SIG-M5 (cell line): Measurements from ENCODE around the gene CHURC1.

Source experiments
- DNase-seq: peaks from one replicate; lab custom pipeline; 2025; lab: John Stamatoyannopoulos, UW

Gene CHURC1

GRCh38 chr14:64938972-64939816 lies 24.9 kb downstream of the CHURC1 start:
- no peak for DNase-seq

GRCh38 chr14:64939817-64940190 lies 25.5 kb downstream of the CHURC1 start:
- no peak for DNase-seq

- no peak for DNase-seq
Measured at GRCh38 chr14:64940336-64940910, 26.2 kb downstream of the CHURC1 start.

DNA sequence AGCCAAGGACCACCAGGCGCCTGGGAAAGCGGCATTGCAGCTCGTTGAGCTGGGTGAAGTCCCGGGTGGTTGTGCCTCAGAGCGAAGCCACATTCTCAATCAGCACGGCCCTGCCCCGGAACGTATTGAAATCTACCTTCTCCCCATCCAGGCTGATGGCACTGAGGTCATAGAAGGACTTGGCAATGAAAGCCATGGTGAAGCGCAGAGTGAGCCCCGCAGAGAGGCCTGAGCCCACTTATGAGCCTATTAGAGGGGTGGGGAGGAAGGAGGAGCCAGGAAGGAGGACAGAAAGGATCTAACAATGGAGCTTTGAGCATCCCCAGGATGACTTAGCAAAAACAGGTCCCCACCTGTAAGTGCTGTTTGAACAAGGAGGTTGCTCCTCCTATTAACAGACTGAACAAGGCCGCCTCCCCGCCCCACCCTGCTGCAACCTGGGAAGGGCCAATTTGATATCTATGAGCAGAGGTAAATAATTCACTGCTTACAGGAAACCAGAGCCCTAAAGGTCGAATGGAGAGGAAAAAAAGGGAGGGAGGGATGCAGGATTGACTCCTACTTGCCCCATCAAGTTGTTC lies 28.4 kb downstream of the CHURC1 start, which contains the start of gene GPX2:
Gene GPX2 (minus strand): TSS at position 215 of the 581 bp plus-strand sequence. CDS start 19 bp downstream, at position 196.
- no peak for DNase-seq

GRCh38 chr14:64943556-64943955 lies 29.3 kb downstream of the CHURC1 start:
- no peak for DNase-seq

DNA sequence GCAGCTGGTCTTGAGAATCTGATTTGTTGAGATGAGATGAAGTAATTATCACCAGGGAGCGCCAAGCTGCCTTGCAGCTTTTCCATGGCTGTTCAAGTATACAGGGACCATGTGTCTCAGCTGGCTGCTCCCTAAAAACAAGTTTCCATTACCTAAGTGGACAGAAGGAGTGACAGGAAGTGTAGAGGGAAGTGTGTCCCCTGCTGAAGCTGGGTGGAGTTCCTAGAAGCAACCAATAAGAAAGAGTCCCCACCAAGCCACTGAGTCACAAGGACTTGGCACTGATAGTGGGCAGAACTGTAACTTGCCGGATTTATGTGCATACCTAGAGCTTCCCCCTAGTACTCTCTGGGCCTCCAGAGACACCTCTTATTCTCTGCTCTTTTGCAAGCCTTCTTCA lies 29.8 kb downstream of the CHURC1 start:
- DNase-seq, result no peak

- no peak for DNase-seq
Measured at GRCh38 chr14:64944861-64945260, 30.6 kb downstream of the CHURC1 start.

GRCh38 chr14:64945431-64946178 lies 31.4 kb downstream of the CHURC1 start:
- DNase-seq, result no peak

- no peak for DNase-seq
Measured at GRCh38 chr14:64946310-64947045, 32.2 kb downstream of the CHURC1 start.

DNA sequence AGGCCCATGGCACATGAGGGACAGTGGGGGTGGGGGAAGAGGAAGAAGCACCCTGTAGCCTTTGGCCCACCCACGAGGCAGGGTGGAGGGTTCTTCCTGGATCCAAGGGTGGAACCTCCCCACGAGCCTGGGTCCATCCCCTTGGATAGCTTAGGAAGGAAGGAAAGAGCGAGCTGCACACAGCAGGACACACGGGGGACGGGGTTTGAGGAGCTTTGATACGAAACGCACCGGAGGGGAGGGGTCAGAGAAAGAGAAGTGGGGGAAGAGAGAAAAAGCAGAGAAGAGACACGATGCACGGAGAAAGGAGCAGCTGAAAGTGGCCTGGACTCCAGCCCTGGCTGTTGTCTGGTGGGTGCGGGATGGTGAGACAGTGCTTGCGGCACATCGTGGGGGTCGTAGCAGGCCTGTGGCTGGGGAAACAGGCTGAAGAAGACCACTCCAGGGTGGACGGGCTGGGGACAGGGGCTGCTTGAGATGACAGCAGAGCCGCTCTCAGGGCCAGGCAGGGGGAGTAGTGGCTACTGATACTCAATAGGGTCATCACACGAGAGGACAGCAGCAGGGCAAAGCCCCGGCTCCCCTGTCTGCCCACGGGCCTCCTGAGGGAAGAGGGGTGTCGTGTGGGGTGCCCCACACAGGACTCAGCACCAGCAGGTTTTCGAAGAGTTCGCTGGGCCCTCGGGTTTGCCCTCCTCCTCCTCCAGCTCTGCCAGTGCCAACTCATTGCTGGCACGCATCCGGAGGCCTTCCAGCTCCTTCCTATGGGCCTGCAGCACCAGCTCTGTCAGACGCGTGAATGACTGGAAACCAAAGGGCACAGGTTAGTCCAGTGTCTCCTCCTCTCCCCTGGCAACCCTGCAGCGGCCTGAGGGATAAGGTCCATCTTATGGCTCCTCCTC lies 33.7 kb downstream of the CHURC1 start:
- no peak for DNase-seq

DNA sequence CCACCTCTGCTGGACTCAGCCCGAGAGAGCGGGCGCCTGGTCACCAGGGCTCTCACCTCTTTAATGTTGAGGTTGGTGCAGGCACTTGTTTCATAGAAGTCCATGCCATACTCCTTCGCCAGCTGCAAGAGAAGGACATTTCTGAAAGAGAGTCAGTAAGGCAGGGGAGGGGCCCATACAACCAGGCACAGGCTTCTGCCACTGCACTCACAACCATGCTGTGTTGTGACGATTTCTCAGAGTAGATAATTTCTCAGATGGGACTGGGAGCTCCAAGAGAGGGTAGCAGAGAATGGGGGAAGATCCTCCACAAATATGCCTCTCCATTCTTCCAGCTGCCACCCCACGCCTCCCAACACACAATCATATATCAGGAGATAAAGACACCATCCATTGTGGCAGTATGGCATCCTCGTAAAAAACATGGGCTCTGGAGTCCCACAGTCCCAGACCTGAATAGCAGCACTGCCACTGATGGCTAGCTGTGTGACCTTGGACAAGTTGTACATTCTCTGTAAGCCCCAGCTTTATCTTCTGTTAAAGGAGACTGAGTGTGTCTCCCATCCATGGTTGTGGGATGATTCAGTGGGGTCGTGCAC lies 34.5 kb downstream of the CHURC1 start:
- no peak for DNase-seq

DNA sequence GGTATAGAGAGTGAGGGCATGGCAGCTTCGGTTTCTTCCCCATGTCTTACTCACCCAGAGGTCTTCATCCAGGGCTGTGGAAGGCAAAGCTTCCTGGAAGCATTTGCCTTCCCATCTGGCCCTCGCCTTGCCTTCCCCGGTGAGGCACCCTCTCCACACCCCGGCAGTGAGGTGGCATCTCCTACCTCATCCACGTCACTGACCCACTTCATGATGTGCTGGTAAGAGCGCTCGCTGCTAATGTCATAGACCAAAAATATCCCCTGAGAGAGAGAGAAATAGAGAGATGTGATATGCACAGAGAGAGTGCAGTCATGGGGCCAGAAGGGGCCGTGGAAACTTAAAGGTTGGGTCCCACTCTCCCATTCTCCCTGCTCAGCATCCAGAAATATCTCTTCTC lies 36.6 kb downstream of the CHURC1 start:
- no peak for DNase-seq

DNA sequence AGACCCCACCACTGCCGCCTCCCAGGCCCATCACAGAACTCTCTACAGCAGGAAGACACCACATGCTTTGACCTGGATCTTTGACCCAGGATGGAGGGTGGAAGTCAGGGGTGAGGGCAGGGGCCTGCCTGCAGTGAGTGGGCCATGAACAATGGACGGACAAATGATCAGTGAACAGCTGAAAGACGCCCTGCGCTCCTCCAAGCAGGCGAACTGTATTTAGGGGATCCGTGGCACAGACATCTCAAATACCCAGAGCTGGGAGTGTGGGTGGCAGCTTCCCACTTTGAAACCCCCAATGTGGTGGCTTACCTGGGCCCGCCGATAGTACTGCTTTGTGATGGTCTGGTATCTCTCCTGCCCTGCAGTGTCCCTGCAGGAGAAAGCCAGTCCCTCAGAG lies 37.0 kb downstream of the CHURC1 start:
- DNase-seq, result no peak

DNA sequence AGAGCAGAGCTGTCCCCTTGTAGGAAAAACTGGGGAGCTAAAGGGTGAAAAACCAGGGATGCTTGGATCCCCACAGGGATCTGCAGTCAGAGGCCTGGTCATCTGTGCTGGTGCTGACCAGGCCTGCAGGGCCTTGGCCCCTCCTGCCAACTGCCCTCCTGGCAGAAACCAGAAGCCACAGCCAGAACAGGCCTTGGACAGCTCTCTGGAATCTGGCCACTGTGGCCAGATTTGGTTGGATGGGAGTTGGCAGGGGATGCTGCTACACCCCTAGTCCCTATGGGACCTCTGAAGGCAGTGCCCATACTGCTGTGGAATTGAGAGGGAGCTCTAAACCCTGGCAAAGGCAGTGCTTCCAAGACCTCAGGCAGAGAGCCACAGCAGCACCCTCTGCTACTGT lies 37.5 kb downstream of the CHURC1 start:
- DNase-seq, result no peak

DNA sequence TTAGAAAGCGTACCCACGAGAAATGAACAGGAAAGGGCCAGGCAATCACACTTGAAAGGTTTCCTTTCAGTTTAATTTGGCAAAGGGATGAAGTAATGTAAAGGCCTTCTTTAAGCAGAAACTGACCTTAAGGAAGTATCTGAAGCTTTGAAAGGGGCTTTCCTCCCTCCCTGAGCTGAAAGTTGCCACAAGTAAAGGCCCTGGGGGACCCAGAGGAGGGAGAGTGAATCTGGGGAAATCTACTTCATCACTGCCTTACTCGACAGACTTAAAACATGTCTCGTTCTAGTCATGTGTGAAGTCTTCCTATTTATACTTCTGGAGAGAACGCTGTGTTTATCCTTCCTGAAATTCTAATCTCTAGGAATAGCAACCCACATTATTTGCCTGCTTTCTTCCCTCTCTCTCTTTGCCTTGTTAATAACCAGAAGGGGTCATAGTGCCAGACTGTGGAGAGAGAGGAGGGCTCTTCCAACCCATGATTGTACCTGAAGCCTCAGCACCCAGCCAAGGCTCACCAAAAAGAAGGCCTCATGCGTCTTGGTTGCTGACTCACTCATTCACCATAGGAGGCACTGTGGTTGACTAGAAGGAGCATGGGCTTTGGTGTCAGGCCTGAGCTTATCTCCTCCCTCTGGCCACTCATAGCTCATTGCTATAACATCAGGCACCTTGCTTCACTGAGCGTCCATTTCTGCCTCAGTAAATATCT lies 38.5 kb downstream of the CHURC1 start:
- DNase-seq, result no peak

- no peak for DNase-seq
Measured at GRCh38 chr14:64953310-64953654, 39.0 kb downstream of the CHURC1 start.

GRCh38 chr14:64953661-64954060 lies 39.4 kb downstream of the CHURC1 start:
- no peak for DNase-seq

GRCh38 chr14:64954491-64955240 lies 40.4 kb downstream of the CHURC1 start:
- no peak for DNase-seq

GRCh38 chr14:64955297-64955696 lies 41.0 kb downstream of the CHURC1 start:
- DNase-seq, result no peak
